B cell (primary cell): Measurements from ENCODE around the gene KRTDAP. TPM values are rescaled to one million over a fixed set of nuclear protein-coding genes. Genes with fewer than 3 reads are reported as not detected.

Experiments
- ATAC-seq: fragments of 200-7000 bp; cut with Tn5 transposase; one replicate; pipeline ENCODE4 v1.10.0; 2021; ENCODE audit warnings: low read depth, mild to moderate bottlenecking, moderate number of reproducible peaks, moderate library complexity
- CTCF ChIA-PET: fragments of 350-600 bp; sonication (Branson Sonifier 250); formaldehyde crosslinking; loops from one replicate; lab custom pipeline; 2021; ENCODE audit warnings: antibody characterized with exemption, inconsistent platforms; lab: Charles Lee
- POLR2A ChIA-PET: fragments of 350-600 bp; sonication (Branson Sonifier 250); formaldehyde crosslinking; loops from one replicate; lab custom pipeline; 2021; ENCODE audit warnings: antibody characterized with exemption; lab: Charles Lee
- DNase-seq: peaks from one replicate; pipeline ENCODE4 v3.0.0; 2013
- H2AFZ ChIP-seq: 2 replicates; pipeline ENCODE4 v1.6.1; 2012; ENCODE audit warnings: mild to moderate bottlenecking, low read depth, low read length; ENCODE audit not compliant: insufficient read depth, poor library complexity, severe bottlenecking
- H3K27ac ChIP-seq, 2 donors: 1 replicate in 1 of 2; 2 replicates in 1 of 2; pipeline ENCODE4 v1.5.1; 2012 to 2013; ENCODE audit warnings: low read length in 2 of 2, mild to moderate bottlenecking in 2 of 2, moderate library complexity in 1 of 2
- H3K27me3 ChIP-seq, 4 experiments: fragments of 200-600 bp in 1 of 4; sonication (generic) in 1 of 4; replicated peaks in 1 of 4; 1 replicate in 2 of 4; 2 replicates in 2 of 4; pipeline versions ENCODE4 v1.6.1 to v1.7.0; 2013 to 2016; ENCODE audit warnings: low read length in 3 of 4, mild to moderate bottlenecking in 2 of 4, mixed read lengths in 1 of 4, moderate library complexity in 1 of 4; ENCODE audit not compliant: insufficient read depth in 4 of 4, control insufficient read depth in 3 of 4; ENCODE audit errors: control extremely low read depth in 1 of 4
- H3K36me3 ChIP-seq, 2 experiments: replicated peaks in 1 of 2; 1 replicate in 1 of 2; 2 replicates in 1 of 2; pipeline versions ENCODE4 v1.6.1 to v1.7.1; 2013; ENCODE audit warnings: low read length in 1 of 2; ENCODE audit not compliant: insufficient read depth in 2 of 2, control insufficient read depth in 1 of 2; ENCODE audit errors: control extremely low read depth in 1 of 2, extremely low read depth in 1 of 2
- H3K4me1 ChIP-seq, 2 donors: fragments of 200-600 bp in 1 of 2; sonication (generic) in 1 of 2; 1 replicate in 1 of 2; 2 replicates in 1 of 2; pipeline versions ENCODE4 v1.5.1 to v1.6.1; 2013 to 2017; ENCODE audit warnings: low read length in 2 of 2; ENCODE audit not compliant: control insufficient read depth in 2 of 2, insufficient read depth in 2 of 2
- H3K4me2 ChIP-seq: replicated peaks from 2 replicates; pipeline ENCODE3; 2012; ENCODE audit warnings: mild to moderate bottlenecking, low read depth, low read length; ENCODE audit not compliant: poor library complexity, severe bottlenecking
- H3K4me3 ChIP-seq, 5 experiments: fragments of 200-600 bp in 1 of 5; sonication (generic) in 1 of 5; 1 replicate in 3 of 5; 2 replicates in 2 of 5; pipeline versions ENCODE4 v1.5.1 to v1.7.0; 2011 to 2016; ENCODE audit warnings: low read length in 4 of 5, mild to moderate bottlenecking in 4 of 5, low read depth in 2 of 5, control low read depth in 1 of 5, moderate library complexity in 1 of 5; ENCODE audit not compliant: insufficient read depth in 1 of 5; ENCODE audit errors: control extremely low read depth in 1 of 5, extremely low read depth in 1 of 5
- H3K79me2 ChIP-seq: fragments of 200-600 bp; sonication (generic); one replicate; pipeline ENCODE4 v1.6.0; 2016; ENCODE audit warnings: low read length; ENCODE audit not compliant: control insufficient read depth, insufficient read depth
- H3K9ac ChIP-seq: fragments of 200-600 bp; sonication (generic); 2 replicates; pipeline ENCODE4 v1.6.1; 2017; ENCODE audit warnings: mild to moderate bottlenecking, low read length, moderate library complexity
- H3K9me3 ChIP-seq, 3 donors: one replicate each; pipeline versions ENCODE4 v1.6.1 to v1.7.1; 2013; ENCODE audit warnings: low read length in 2 of 3; ENCODE audit not compliant: control insufficient read depth in 2 of 3, insufficient read depth in 1 of 3; ENCODE audit errors: control extremely low read depth in 1 of 3
- H4K20me1 ChIP-seq: 2 replicates; pipeline ENCODE4 v1.6.0; 2012; ENCODE audit warnings: mild to moderate bottlenecking, low read length; ENCODE audit not compliant: insufficient read depth, control insufficient read depth, poor library complexity, severe bottlenecking
- H3K27ac Mint-ChIP-seq: one replicate; pipeline ENCODE4 v1.8.0; 2021; ENCODE audit warnings: mixed read lengths
- H3K27me3 Mint-ChIP-seq: one replicate; pipeline ENCODE4 v1.8.0; 2021; ENCODE audit warnings: mixed read lengths
- H3K4me1 Mint-ChIP-seq: one replicate; pipeline ENCODE4 v1.8.0; 2021; ENCODE audit warnings: mixed read lengths
- H3K4me3 Mint-ChIP-seq: one replicate; pipeline ENCODE4 v1.8.0; 2021; ENCODE audit warnings: mixed read lengths
- H3K9me3 Mint-ChIP-seq: one replicate; pipeline ENCODE4 v1.8.0; 2022; ENCODE audit warnings: mixed read lengths; ENCODE audit not compliant: insufficient read depth
- CTCF ChIP-seq: fragments of 200-600 bp; IDR thresholded peaks from one replicate; pipeline ENCODE4 v1.8.0; 2022; ENCODE audit warnings: antibody characterized with exemption, mild to moderate bottlenecking
- EZH2 ChIP-seq: IDR thresholded peaks from 2 replicates; pipeline ENCODE4 v1.6.1; 2012; ENCODE audit warnings: borderline replicate concordance, low read depth, mild to moderate bottlenecking, moderate library complexity, low read length; ENCODE audit not compliant: insufficient read depth, poor library complexity, severe bottlenecking
- WGBS: methylation state at CpG from one replicate; pipeline ENCODE4 v1.1.5; 2013; ENCODE audit warnings: missing lambda C conversion rate; ENCODE audit not compliant: insufficient coverage; 5-methylcytosine and 5-hydroxymethylcytosine counted together
- intact Hi-C: fragments of 100-400 bp; cut with micrococcal nuclease; formaldehyde crosslinking; loops from one replicate; pipeline ENCODE4 v1.10.0; 2022
- polyA plus RNA-seq: library from polyadenylated mRNA; depleted of rRNA; stranded (reverse); fragments of >200 nt; gene quantifications from 2 replicates; pipeline ENCODE4 v1.2.3, GENCODE V29; 2012
- total RNA-seq, 2 donors: library from RNA; stranded (reverse); fragments of 120-200 nt in 1 of 2; gene quantifications; 1 replicate in 1 of 2; 2 replicates in 1 of 2; pipeline versions ENCODE4 v1.2.3 to v1.2.4, GENCODE V29; 2013 to 2022

The KRTDAP gene
- total and polyA plus RNA-seq, 2 donors (not counting 1 experiment from before 2014, with no cell fraction given), result not detected

DNA sequence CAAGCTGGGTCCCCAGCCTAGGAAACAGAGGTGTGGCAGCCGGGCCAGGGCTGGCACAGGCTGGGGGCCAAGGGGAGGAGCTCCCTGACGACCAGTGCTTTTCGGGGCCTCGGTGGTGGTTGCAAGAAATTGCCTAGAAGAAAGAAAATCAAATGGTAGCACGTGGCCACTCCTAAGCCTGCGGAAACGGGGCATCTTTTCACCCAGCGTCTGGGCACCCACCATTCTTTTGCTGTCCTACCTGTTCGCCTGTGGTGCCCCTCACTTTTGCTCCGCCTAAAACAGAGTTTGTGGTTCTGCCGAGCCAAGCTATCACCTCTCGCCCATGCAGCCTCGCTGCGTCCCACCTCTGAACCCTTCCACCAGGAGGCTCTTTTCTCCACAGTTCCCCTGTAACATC is 7.1 kb upstream of the KRTDAP start:
- Histone ChIP-seq H3K36me3 (no peaks in the 10 kb centered on the region), H3K9me3 (no peaks in the 10 kb centered on the region), H3K27ac (no peak overlapping the region), H3K4me3 (no peak overlapping the region), H3K4me1 (peaks cover 6 to 11% of the 10 kb centered on the region in 2 donors), H2AFZ (no peak overlapping the region), H4K20me1 (no peaks in the 10 kb centered on the region), H3K27me3 (peaks cover 0 to 13% (median 2%) of the 10 kb centered on the region in 4 experiments), H3K9ac (no peak overlapping the region), H3K79me2 (no peaks in the 10 kb centered on the region), H3K4me2 (no peak overlapping the region)
- intact Hi-C loops, result loop anchor here (10.0 kb wide), 1 partner anchor 353 kb away; the partner anchor contains the start of gene FXYD7
- DNase-seq, result no peak
- POLR2A ChIA-PET, result no interaction called here
- WGBS, result 84% methylated on average over 14 of the region's 14 CpGs
- H3K9me3 Mint-ChIP-seq, result no peaks in the 10 kb centered on the region
- CTCF ChIA-PET, result interaction anchor here (0.6 to 4.2 kb wide), 8 partner anchors 13 to 431 kb away, joined by 3 to 76 read pairs (median 4); partner anchors contain the start of gene HAMP
- no peak for TF ChIP-seq EZH2
- no peak for TF ChIP-seq CTCF
- H3K27me3 Mint-ChIP-seq, result peaks cover 21% of the 10 kb centered on the region
- no peak for ATAC-seq
- no peak overlapping the region for H3K4me3 Mint-ChIP-seq
- peaks cover 8% of the 10 kb centered on the region for H3K4me1 Mint-ChIP-seq
- H3K27ac Mint-ChIP-seq, result no peak overlapping the region
